OCI-LY1 (cell line): Measurements from ENCODE around the gene REEP6.

Experiments
- EZH2 ChIP-seq: fragments of 200-600 bp; sonication (generic), shearing (Covaris generic); IDR thresholded peaks from 2 replicates; pipeline ENCODE4 v1.8.0; 2017; ENCODE audit warnings: borderline replicate concordance, mixed run types, mild to moderate bottlenecking, antibody characterized with exemption, low read length, moderate library complexity, mixed read lengths
- TF ChIP-seq, protein P1 (sequence below): fragments of 200-600 bp; sonication (generic), shearing (Covaris generic); IDR thresholded peaks from 2 replicates; pipeline ENCODE4 v1.5.1; 2017; ENCODE audit warnings: mild to moderate bottlenecking, antibody characterized with exemption, low read length, moderate library complexity, mixed read lengths

DNA sequence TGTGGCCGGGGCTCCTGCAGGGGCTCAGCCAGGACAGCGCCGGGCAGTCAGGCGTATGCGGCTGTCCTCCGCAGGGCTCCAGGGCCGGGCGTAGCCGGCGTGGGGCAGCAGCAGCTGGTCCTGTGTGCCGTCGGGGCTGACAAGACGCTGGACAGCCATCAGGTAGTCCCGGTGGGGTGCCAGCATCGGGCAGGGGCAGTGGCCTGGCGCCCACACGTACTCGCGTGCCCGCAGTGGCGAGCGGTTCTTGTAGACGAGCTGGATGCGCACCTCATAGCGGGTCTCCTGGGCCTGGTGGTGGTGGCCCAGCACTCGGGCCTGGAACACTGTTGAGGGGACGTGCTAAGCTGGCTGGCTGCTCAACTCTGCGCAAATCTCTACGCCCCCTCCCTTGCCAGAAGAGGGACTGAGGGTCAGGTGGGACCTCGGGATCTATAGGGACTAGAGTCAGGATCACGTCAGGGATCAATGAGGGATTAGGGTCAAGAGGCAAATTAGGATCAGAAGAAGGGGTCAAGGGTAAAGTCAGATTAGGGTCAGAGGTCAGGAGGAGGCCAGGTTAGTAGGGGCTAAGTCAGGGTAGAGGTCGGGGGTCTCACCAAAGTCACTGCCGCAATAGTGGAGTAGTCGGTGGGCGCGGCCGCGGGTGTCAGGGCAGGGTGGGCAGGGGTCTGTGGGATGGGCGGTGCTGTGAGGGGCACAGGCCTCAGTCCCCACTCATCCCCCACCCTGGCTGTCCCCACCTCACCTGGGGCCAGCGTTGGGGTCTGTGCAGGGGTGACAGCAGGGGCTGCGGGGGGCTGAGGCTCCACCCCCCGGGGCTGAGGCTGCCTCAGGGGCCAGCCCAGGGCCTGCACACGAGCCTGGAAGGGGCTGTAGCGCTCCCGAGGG, 15.3 kb downstream of the REEP6 start:
- TF ChIP-seq, protein P1, sequence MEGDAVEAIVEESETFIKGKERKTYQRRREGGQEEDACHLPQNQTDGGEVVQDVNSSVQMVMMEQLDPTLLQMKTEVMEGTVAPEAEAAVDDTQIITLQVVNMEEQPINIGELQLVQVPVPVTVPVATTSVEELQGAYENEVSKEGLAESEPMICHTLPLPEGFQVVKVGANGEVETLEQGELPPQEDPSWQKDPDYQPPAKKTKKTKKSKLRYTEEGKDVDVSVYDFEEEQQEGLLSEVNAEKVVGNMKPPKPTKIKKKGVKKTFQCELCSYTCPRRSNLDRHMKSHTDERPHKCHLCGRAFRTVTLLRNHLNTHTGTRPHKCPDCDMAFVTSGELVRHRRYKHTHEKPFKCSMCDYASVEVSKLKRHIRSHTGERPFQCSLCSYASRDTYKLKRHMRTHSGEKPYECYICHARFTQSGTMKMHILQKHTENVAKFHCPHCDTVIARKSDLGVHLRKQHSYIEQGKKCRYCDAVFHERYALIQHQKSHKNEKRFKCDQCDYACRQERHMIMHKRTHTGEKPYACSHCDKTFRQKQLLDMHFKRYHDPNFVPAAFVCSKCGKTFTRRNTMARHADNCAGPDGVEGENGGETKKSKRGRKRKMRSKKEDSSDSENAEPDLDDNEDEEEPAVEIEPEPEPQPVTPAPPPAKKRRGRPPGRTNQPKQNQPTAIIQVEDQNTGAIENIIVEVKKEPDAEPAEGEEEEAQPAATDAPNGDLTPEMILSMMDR = no peak
- no peak for TF ChIP-seq EZH2
